AG09309 (cell line): ENCODE data around the gene C2orf78.
"Not testable (repeated sequence)": the region's sequence is repeated elsewhere in the genome, so short reads cannot be mapped to it uniquely, and the experiment has no call there.

Source experiments
- DNase-seq: peaks from one replicate; pipeline ENCODE4 v3.0.0-alpha.2; 2010; ENCODE audit warnings: low read depth
- H3K4me3 ChIP-seq: 2 replicates; pipeline ENCODE4 v1.5.1; 2011; ENCODE audit warnings: mild to moderate bottlenecking, low read depth, low read length, moderate library complexity; ENCODE audit not compliant: control insufficient read depth
- CTCF ChIP-seq: IDR thresholded peaks from 2 replicates; pipeline ENCODE4 v1.5.1; 2011; ENCODE audit warnings: mild to moderate bottlenecking, low read depth, low read length, inconsistent platforms; ENCODE audit not compliant: insufficient read depth, control insufficient read depth; ENCODE audit errors: missing control alignments

C2orf78 gene

GRCh38 chr2:73766349-73766748 is 17.6 kb upstream of the C2orf78 start:
- H3K4me3 ChIP-seq = no peak overlapping the region
- no peak for TF ChIP-seq CTCF
- no peak for DNase-seq

- DNase-seq = no peak
- no peak for TF ChIP-seq CTCF
- no peak overlapping the region for H3K4me3 ChIP-seq
Measured at GRCh38 chr2:73766994-73767393, 17.0 kb upstream of the C2orf78 start.

GRCh38 chr2:73770725-73771124 is 13.3 kb upstream of the C2orf78 start:
- H3K4me3 ChIP-seq = no peak overlapping the region
- TF ChIP-seq CTCF = no peak
- DNase-seq = no peak

GRCh38 chr2:73772819-73773218 is 11.2 kb upstream of the C2orf78 start:
- no peak for TF ChIP-seq CTCF
- H3K4me3 ChIP-seq = no peak overlapping the region
- no peak for DNase-seq

GRCh38 chr2:73776381-73776780 is 7.6 kb upstream of the C2orf78 start:
- no peak for DNase-seq
- no peak overlapping the region for H3K4me3 ChIP-seq
- TF ChIP-seq CTCF = no peak

- DNase-seq = no peak
- H3K4me3 ChIP-seq = no peak overlapping the region
Measured at GRCh38 chr2:73776869-73777519, 7.0 kb upstream of the C2orf78 start.

GRCh38 chr2:73778867-73779466 is 5.0 kb upstream of the C2orf78 start:
- not testable (repeated sequence) for DNase-seq
- peak overlapping the region; percentile 71 for H3K4me3 ChIP-seq

More at GRCh38 chr2:73776869-73777519, 7.0 kb upstream of the C2orf78 start:
- TF ChIP-seq CTCF = no peak
